Skin of body (tissue), 2 donors: Measurements from ENCODE around the gene MXD1. TPM values are rescaled to one million over a fixed set of nuclear protein-coding genes. Genes with fewer than 3 reads are reported as not detected.

Experiments used
- DNase-seq: peaks from one replicate; lab custom pipeline; 2025; lab: John Stamatoyannopoulos, UW
- total RNA-seq: library from RNA; depleted of rRNA; stranded (reverse); fragments of >200 nt; gene quantifications from one replicate; pipeline ENCODE4 v1.2.3, GENCODE V29; 2014

The MXD1 gene
- total RNA-seq, 1 donor from 2014 or later: 29.5 TPM

- no peak for DNase-seq
Observed at GRCh38 chr2:69952336-69953115, 37.6 kb downstream of the MXD1 start.

- no peak for DNase-seq
Observed at GRCh38 chr2:69954084-69954483, 39.2 kb downstream of the MXD1 start.

- DNase-seq: no peak
Observed at GRCh38 chr2:69955029-69955428, 40.1 kb downstream of the MXD1 start.

- no peak for DNase-seq
Observed at GRCh38 chr2:69956475-69956979, 41.6 kb downstream of the MXD1 start.

- no peak for DNase-seq
Observed at GRCh38 chr2:69957965-69958364, 43.1 kb downstream of the MXD1 start.

- no peak for DNase-seq
Observed at GRCh38 chr2:69958480-69958879, 43.6 kb downstream of the MXD1 start.

GRCh38 chr2:69959425-69959824, 44.5 kb downstream of the MXD1 start:
- no peak for DNase-seq

- no peak for DNase-seq
Observed at GRCh38 chr2:69960821-69961220, 45.9 kb downstream of the MXD1 start.

- DNase-seq: no peak
Observed at GRCh38 chr2:69961496-69961895, 46.6 kb downstream of the MXD1 start, which contains the start of gene ASPRV1. Gene ASPRV1, minus strand, starts transcription at chr2:69961631. Its CDS starts 195 bp downstream, at chr2:69961436.

GRCh38 chr2:69962986-69963730, 48.2 kb downstream of the MXD1 start:
- DNase-seq: no peak

GRCh38 chr2:69964353-69964841, 49.5 kb downstream of the MXD1 start:
- DNase-seq: no peak

GRCh38 chr2:69965756-69966445, 51.0 kb downstream of the MXD1 start:
- no peak for DNase-seq

- no peak for DNase-seq
Observed at GRCh38 chr2:69966496-69966895, 51.6 kb downstream of the MXD1 start.

GRCh38 chr2:69968609-69969008, 53.7 kb downstream of the MXD1 start:
- DNase-seq: no peak

GRCh38 chr2:69969126-69969983, 54.4 kb downstream of the MXD1 start:
- no peak for DNase-seq

GRCh38 chr2:69969991-69970390, 55.1 kb downstream of the MXD1 start:
- DNase-seq: no peak

GRCh38 chr2:69972822-69973221, 57.9 kb downstream of the MXD1 start:
- no peak for DNase-seq

- no peak for DNase-seq
Observed at GRCh38 chr2:69973335-69973735, 58.4 kb downstream of the MXD1 start.

- DNase-seq: no peak
Observed at GRCh38 chr2:69975136-69975852, 60.4 kb downstream of the MXD1 start.

GRCh38 chr2:69975853-69976462, 61.0 kb downstream of the MXD1 start:
- DNase-seq: no peak
